ENCODE data around the gene PRKCE.
A peak's percentile ranks its signal among the peaks of the same experiment; 100 is the strongest.
"Not testable (repeated sequence)": the region's sequence is repeated elsewhere in the genome, so short reads cannot be mapped to it uniquely, and the experiment has no call there.

PRKCE gene

DNA sequence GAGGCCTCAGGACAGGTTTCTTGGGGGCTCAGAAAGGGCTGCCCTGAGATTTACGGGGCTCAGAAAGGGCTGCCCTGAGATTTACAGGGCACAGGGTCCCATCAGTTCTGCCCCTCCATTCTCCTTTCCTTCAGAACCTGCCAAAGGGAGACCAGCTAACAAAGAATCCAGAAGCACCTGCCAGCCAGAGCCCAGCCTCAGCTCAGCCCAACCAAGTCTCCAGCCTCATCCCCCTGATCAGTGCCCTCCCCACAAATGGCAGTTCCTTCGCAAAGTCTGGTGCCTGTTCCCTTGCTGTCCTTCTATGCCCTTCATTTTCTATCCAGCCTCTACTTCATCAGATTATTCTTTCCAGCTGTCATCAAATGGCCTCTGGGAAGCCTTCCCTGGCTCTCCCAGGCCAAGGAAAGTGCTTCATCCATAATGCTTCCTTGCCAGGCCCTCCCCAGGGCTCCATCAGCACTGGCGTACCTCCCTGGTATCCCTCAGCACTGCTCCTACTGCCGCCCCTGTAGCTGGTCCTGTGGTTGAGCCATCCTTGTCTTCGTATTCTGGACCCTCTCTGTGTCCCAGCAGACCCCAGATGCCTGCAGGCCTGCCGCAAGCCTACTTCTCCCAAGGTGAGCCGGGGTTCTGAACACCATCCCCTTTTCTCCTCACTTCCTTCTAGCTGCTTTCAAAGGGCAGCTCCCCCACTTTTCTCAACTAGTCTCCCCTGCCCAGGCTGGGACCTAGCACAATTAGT, 549.6 kb downstream of the PRKCE start:
- no peak for DNase-seq

DNA sequence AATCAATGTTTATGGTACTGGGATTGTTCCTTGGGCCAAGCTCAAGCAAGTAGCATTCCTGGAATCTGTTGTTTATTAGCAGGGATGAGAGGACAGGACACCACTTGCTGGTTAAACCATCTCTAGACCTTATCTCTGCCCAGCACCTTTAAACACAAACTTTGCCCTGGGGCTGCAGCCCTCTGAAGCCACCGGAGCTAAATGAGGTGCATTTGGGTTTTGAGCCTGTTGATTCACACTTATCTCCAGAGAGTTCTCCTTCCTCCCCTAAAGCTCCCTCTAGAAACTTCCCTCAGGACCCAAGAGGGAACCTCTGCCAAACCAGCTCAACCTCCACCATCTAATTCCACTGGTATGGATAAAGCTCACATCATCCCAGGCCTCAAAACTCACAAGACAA, 551.0 kb downstream of the PRKCE start:
- DNase-seq: no peak

DNA sequence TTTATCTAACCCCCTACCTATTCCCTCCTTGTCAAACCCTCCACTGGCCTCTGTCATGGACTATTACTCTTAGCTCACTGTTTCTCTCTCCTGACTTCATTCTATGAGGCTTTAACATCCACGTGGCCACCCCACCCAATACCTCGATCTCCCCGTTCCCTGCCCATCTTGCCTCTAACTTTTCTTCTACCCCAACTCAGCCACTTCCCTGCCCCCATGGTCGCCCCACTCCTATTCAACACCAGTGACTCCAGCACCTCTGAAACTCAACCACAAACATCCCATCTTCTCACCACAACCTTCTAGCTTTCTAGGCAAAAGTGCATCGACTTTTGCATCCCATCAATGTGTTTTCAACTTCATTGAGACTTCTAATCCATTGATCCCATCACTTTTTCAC, 551.5 kb downstream of the PRKCE start:
- no peak for DNase-seq

DNA sequence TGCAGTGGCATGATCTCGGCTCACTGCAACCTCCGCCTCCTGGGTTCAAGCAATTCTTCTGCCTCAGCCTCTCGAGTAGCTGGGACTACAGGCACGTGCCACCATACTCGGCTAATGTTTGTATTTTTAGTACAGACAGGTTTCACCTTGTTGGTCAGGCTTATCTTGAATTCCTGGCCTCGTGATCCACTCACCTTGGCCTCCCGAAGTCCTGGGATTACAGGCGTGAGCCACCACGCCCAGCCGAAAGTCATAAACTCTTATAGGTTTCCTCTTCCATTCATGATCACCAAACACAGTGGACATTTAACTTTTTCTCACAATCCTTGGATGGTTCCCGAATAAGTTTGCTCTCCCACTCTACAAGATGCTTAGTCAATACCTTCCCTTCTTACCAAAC, 552.2 kb downstream of the PRKCE start:
- DNase-seq: not testable (repeated sequence)

DNA sequence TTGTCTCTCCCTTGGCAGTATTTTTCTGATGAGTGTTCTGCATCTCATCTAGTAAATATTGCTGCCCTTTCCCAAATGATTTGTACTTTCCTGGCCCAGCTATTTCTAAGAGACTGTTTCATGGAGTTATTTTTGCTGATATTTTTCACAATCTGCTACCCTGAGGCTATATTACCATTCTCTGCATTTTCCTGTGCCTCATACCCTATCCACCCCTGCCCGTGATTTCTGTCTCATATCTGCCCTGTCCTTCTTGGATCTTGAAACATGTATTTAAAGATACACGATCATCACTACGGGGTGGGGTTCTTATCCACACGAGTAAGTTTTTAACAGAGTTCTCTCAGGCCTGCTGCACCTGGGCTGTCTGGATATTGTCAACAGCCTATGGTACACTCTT, 556.1 kb downstream of the PRKCE start:
- no peak for DNase-seq

DNA sequence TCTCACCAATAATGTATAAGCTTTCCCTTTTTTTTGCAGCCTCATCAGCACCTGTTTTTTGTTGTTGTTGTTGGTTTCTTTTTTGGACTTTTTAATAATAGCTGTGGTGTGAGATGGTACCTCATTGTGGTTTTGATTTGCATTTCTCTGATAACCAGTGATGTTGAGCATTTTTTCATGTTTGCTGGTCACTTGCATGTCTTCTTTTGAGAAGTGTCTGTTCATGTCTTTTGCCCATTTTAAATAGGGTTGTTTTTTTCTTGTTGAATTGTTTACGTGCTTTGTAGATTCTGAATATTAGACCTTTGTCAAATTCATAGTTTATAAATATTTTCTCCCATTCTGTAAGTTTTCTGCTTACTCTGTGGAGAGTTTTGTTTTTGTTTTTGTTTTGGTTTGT, 557.3 kb downstream of the PRKCE start:
- DNase-seq: no peak

DNA sequence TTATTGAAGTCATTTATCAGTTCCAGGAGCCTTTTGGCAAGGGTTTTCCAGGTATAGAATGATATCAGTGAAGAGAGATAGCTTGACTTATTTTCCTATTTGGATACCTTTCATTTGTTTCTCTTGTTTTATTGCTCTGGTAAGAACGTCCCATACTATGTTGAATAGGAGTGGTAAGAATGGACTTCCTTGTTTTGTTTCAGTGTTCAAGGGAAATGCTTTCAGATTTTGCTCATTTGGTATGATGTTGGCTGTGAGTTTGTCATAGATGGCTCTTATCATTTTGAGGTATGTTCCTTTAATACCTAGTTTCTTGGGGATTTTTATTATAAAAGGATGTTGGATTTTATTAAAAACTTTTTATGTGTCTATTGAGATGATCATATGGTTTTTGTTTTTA, 558.6 kb downstream of the PRKCE start:
- no peak for DNase-seq

DNA sequence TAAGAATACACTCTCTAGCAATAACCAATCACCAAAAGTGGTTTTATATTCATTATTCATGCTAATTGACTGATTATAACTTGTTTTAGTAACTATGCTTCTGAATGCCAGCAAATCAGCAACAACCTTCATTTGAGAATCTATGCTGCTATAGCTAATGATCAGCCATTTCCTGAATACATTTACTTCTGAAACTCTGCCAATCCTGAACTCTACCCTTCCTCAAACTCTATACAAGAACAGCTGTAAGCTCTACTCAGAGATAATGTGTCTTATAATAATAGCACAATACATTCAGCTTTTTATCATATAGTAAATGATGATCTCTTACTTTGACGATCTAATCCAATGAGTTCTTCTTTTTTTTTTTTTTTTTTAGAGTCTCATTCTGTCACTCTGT, 560.0 kb downstream of the PRKCE start:
- no peak for DNase-seq

DNA sequence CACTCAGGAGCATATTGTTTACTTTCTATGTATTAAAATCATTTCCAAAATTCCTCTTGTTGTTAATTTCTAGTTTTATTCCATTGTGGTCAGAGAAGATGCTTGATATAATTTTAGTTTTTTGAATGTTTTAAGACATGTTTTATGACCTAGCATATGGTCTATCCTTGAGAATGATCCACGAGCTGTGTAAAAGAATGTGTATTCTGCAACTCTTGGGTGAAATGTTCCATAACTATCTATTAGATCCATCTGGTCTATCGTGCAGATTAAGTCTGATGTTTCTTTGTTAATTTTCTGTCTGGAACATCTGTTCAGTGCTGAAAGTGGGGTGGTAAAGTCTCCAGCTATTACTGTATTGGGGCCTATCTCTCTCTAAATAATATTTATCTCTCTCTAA, 562.4 kb downstream of the PRKCE start:
- no peak for DNase-seq

DNA sequence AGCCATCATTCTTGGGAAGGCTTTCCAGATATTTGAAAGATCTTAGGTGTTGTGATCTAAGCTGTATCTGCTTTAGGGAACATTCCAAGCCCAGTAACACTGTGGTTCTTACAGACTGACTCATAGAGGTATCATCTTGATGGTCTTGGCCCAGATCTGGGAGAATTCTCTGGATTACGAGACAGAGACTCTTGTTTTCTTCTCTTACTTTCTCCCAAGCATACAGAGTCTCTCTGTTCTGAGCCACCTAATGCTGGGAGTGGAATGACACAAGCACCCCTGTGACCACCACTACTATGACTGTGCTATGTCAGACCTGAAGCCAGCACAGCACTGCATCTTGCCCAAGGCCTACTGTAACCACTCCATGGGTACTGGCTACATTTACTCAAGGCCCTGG, 564.7 kb downstream of the PRKCE start:
- DNase-seq: peak; percentile 44

DNA sequence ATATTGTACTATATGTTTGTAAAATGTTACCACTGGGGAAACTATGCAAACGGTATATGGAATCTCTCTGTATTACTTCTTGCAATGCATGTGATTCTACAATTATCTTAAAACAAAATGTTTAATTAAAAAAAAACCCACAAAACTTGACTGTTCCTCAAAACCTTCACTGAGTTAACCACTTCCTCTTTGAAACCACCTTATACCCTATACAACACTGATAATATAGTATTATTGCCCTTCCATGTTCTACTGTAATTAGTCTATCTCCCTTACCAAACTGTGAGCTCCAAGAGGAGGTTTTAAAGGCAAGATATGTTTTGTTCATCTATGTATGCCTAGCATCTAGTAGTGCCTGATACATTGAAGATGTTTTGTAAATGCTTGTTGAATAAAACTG, 572.0 kb downstream of the PRKCE start:
- DNase-seq: not testable (repeated sequence)

DNA sequence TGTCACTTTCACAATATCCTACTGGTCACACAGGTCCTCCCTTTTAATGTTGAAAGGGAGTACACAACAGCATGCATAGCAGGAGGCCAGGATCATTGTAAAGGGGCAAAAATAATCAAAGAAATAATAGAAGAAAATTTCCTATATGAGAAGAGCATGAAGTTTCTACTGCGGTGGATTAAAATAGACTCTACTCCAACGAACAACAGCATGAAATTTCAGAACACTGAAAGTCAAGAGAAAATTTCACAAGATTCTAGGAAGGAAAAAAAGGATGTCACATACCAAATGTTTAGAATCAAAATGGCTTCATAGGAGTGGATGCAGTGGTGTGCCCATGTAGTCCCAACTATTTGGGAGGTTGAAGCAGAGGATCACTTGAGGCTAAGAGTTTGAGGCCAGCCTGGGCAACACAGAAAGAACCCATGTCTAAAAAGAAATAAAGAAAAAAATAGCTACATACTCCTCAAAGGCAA, 573.7 kb downstream of the PRKCE start:
- no peak for DNase-seq

DNA sequence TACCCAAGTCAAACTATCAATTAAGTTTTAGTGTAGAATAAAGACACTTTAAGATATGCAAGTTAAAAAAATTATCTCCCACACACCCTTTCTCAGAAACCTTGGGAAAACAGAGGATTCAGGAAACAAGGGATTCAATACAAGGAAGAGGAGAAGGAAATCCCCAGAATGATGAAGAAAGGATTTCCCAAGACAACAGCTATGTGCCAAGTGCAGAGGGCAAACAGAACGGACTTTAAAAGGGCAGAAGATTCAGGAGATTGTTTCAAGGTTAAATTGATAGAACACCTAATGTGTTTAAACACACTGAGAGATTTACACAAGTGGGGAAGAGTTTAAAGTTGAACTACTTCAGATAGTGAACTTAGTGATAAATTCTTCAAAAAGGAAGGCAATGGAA, 574.3 kb downstream of the PRKCE start:
- no peak for DNase-seq

DNA sequence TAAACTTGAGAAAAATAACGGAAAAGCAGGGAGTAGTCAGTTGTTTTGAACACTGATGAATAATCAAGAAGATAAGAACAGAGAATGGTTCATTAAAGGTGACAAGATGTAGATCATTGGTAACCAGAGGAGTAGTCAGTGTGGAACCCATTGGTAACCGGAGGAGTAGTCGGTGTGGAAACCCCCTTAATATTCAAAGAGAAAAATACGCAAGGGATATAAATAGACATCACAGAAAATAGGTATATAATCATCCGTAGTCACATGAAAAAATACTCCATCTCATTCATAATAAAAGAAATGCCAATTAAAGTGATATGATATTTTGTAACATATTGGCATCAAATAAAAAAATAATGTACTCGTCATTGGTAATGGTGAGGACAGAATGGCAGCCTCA, 575.1 kb downstream of the PRKCE start:
- no peak for DNase-seq

DNA sequence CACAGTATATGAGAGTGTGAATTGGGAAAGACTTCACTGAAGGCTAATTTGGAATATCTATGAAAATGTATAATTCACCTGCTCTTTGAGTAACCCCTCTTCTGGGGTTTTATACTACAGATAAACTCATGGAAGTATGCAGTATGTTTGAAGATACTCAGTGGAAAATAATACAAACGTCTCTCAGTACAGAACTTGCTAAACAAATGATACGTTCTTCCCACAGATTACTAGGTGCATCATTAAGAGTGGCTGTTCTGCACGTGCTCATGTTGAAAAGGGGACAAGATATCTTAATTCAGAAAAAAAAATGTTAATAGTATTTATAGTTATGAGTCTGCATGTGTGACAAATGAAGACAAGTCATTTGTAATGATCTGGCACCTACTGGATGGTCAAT, 575.5 kb downstream of the PRKCE start:
- no peak for DNase-seq

DNA sequence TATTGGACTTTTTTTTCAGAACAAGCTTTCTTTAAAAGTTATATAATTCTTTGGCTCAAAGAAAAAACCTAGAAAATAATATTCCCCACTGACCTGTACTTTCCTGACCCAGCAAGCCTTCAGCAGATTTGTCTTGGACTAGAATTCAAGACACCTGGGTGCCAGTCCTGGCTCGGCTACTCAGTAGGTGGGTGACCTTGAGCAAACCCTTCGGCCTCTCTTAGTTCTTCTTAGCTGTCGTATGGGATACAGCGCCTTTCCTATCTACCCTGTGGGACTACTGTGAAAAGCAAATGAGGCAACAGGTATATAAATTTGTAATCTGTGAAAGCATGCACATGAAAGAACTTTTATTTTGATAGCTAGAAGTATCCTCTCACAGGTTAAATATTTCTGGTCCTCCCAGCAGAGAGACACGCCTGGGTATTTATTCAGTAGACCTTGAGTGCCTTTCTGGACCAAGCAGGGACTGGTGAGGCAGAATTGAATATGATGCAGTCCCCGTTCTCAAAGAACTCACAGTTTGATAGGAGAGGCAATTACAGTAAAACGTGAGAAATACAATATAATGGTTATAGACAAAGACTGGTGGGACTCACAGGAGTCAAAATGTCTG, 576.3 kb downstream of the PRKCE start:
- no peak for DNase-seq

DNA sequence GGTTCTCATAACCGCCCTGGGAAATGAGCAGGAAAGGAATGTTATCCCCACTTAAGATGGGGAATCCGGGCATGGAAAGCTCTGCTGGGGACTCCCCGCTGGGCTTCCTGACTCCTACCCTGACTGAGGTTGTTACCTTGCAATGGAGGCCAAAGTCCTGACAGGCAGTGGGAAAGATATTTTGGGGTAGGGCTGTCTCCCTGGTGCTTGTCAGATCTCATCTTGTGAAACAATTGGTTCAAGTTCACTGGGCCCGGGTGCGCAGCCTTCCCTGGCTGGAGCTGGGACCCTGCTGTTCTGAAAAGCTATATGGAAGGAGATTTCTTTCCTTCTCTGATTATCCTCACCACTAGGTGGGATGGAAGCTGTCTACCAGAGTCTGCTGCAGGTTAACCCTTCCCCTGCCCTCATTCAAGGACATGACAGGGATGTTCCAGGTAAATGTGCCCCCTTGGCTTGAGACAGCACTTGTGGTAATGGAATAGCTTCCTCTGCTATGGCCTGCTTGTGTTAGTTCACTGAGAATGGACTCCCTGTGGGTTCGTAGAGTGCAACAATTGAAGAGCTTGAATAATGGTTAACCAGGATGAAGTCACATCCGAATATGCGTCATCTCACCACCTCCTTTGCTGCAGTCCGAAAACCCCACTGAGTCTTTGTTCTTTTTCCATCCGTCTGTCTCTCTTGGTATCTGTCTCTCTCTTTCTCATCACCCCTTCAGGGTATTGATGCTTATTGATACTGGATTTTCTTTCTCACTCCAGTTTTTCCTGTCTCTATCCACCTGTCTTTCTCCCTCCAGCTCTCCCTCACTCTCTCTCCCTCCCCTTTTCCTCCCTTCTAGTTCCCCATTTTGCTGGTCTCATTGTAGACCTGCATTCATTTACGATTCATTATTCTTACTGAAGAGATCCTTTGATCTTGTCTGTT, 577.9 kb downstream of the PRKCE start:
- peak; percentile 50 for DNase-seq

DNA sequence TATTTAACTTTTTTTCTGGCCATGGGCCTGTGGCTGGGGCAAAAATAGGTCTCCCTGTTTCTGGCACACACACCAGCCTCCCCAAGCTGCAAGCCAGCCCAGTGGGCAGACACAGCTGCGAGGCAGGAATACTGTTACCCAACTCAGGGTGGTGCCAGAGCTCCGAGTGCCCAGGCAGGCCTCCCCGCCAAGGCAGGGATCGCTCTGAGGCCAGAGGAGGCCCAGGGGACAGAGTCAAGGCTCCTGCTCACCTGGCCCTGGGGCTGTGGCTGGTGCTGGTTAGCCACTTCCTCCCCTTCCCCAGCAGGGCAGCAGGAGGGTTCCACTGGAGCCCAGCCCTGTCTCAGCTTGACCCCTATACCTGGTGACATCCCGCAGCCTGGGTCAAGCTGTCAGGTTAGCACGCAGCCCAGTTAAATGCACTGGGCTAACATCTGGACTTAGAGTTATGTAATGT, 578.7 kb downstream of the PRKCE start:
- DNase-seq: no peak

DNA sequence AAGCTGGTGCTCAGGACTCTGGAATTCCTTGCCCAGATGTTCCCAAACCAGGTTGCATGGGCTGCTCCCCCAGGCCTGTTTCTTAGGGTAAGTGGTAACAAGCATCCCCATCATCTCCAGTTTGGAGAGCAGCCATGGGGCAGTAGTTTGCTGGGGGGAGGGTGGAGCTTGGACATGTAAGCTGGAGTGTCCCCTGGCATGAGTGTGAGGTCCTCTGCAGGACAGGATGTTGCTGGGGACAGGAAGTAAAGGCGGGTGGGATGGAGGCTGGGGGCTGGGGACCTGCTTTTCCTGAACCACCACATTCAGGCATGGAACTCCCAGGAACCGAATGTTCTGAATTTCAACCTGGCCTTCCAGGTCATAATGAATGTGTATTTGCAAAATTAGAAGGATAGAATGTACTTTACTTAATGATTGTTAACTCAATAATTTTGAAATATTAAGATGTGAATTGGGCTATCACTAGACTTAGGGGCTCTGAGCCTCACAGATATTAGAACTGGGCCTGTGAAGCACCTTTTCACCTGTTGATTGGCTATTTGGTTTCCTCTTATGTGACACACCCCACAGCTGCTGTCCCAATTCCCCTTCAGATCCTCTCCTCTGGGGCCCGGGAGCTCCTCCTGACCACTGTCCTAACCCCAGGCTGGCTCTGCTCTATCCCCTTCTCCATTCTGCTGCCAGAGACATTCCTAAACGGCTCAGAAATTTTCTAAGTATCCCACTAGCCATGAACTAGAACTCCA, 579.4 kb downstream of the PRKCE start:
- DNase-seq: no peak

DNA sequence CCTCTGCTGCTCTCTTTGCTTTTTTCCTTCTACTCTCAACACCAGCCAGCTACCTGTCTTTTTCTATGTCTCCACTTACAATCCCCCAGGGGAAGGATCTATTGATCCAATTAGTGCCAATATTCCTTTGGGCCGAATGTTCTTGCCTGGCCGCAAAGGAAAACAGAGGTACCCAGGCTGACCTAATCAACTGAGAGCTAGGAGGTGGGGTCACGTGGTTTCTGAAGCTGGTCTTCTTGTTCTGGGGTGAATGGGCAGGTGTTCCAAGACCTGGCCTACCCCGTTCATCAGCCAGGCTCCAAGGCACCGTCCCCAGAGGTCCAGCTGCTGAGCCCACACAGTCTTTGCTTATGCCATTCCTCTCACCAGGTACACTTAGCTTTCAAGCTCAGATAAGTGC, 580.2 kb downstream of the PRKCE start:
- DNase-seq: no peak

DNA sequence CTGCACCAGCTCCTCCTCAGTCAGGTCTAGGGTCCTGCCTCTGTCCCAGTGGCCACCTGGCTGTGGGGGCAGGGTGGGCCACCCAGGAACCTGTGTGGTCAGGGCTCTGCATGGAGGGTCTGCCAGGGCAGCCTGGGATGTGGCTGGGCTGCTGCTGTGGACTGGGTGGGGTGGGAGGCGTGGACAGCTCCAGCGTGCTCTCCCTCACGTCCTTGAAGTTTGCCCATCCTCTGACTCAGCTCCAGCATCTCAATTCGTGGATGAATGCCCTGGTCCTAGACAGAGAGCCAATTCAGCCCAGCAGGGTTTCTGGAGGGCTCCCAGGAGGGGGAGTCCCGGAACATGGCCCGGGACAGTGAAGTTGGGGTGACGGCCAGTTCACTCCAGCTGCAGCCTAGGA, 581.4 kb downstream of the PRKCE start:
- peak; percentile 38 for DNase-seq

All from fibroblast of skin of back (primary cell).